Subcutaneous abdominal adipose tissue (tissue), 5 donors: Measurements from ENCODE around the gene TRIM28.
"Not testable (repeated sequence)": the region's sequence is repeated elsewhere in the genome, so short reads cannot be mapped to it uniquely, and the experiment has no call there.

Experiments
- H3K27ac ChIP-seq: one replicate; pipeline ENCODE4 v1.7.0; 2013; ENCODE audit warnings: low read depth, mild to moderate bottlenecking, inconsistent platforms, low read length, moderate library complexity
- H3K27me3 ChIP-seq, 5 donors: one replicate each; pipeline ENCODE4 v1.7.0; 2013; ENCODE audit warnings: low read length in 5 of 5, inconsistent platforms in 1 of 5; ENCODE audit not compliant: control insufficient read depth in 5 of 5, insufficient read depth in 4 of 5
- H3K36me3 ChIP-seq, 5 donors: one replicate each; pipeline ENCODE4 v1.7.0; 2013; ENCODE audit warnings: low read length in 5 of 5; ENCODE audit not compliant: control insufficient read depth in 5 of 5, insufficient read depth in 5 of 5
- H3K4me1 ChIP-seq, 5 donors: one replicate each; pipeline ENCODE4 v1.7.0; 2013; ENCODE audit warnings: low read length in 5 of 5, mild to moderate bottlenecking in 3 of 5, moderate library complexity in 1 of 5; ENCODE audit not compliant: control insufficient read depth in 5 of 5, insufficient read depth in 5 of 5
- H3K4me3 ChIP-seq, 5 donors: one replicate each; pipeline ENCODE4 v1.7.0; 2013; ENCODE audit warnings: low read length in 5 of 5, low read depth in 1 of 5
- H3K9ac ChIP-seq, 5 donors: one replicate each; pipeline ENCODE4 v1.7.0; 2013; ENCODE audit warnings: low read length in 5 of 5, mild to moderate bottlenecking in 4 of 5, moderate library complexity in 3 of 5
- H3K9me3 ChIP-seq, 5 donors: one replicate each; pipeline ENCODE4 v1.7.0; 2013; ENCODE audit warnings: low read length in 5 of 5; ENCODE audit not compliant: control insufficient read depth in 5 of 5
- donor health status: healthy.
- donor health status: healthy.
- donor health status: healthy.
- donor health status: healthy.
- donor health status: healthy.

TRIM28 gene

DNA sequence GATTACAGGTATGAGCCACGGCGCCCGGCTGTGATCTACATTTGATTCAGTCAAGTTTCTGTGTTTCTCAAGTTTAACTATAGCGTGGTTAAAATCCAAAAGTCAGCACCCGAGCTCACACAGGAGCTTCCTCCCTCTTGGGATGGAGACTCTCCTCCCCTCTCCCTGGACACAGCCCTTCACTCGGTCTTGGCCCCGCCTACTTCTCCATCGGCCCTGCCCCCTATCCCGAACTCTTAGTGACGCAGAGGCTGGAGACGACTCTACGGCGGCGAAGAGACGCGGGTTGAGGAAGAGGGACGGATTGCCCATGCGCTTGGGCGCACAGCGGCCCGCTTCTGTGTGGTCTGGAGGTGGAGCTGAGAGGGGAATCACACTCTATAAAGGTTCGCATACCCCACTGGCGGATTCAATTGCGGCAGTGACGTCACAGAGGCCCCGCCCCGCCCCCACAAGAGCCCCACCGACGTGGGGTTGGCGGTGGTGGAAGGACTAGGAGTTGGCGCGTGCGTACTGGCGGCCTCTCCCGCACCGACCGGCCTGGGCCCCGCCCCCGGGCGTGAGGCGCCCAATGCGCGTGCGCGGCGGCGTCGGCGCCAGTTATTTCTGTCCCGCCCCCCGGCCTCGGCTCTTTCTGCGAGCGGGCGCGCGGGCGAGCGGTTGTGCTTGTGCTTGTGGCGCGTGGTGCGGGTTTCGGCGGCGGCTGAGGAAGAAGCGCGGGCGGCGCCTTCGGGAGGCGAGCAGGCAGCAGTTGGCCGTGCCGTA is at the start of gene TRIM28:
Gene TRIM28, plus strand, starts transcription at position 239 of the 765 bp plus-strand sequence. CDS start 694 bp downstream, outside the sequence.
- Histone ChIP-seq H3K36me3 (peaks cover 0 to 32% (median 24%) of the 10 kb centered on the region in 5 donors), H3K9me3 (no peaks in the 10 kb centered on the region), H3K27me3 (peaks cover 0 to 4% (median 0%) of the 10 kb centered on the region in 5 donors), H3K4me3 (peak within 1 kb of the TSS; percentile 54 to 86 (median 79)), H3K9ac (peak within 1 kb of the TSS; percentile 76 to 93 (median 84)), H3K27ac (peak within 1 kb of the TSS; percentile 90), H3K4me1 (peaks cover 11 to 32% (median 25%) of the 10 kb centered on the region in 5 donors)

DNA sequence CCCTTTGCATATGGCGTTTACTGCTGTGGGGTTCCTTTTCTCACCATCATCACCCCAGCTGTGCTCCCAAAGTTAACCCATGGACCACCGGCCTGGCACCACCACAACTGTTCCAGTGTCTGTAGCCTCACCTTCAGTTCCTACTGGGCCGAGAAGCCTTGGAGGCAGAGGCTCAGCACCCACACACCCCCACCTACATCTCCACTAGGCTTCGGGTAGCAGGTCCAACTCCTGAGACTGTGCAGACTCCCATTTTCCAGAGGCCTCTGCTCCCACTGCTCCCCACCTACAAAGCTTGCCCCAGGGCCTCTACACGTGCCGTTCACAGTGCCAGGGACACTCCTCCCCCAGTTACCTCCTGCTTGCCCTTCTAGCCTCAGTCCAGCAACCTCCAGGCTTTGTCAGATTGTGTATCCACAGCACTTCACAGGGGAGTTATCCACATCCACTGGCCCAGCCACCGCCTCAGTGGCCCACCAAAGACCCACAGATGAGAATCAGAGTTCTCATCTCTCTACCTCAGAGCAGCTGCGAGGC is 46.2 kb upstream of the TRIM28 start:
- Histone ChIP-seq H3K4me3 (no peak overlapping the region), H3K36me3 (no peaks in the 10 kb centered on the region), H3K9me3 (no peaks in the 10 kb centered on the region), H3K27me3 (no peaks in the 10 kb centered on the region), H3K27ac (no peak overlapping the region), H3K4me1 (peaks cover 4 to 23% (median 21%) of the 10 kb centered on the region in 5 donors), H3K9ac (no peak overlapping the region)

GRCh38 chr19:58498316-58499020 is 45.4 kb upstream of the TRIM28 start:
- peak overlapping the region; percentile 70 to 81 (median 78) for H3K4me3 ChIP-seq
- no peaks in the 10 kb centered on the region for H3K9me3 ChIP-seq
- H3K27me3 ChIP-seq, result no peaks in the 10 kb centered on the region
- H3K36me3 ChIP-seq, result no peaks in the 10 kb centered on the region
- no peak overlapping the region for H3K27ac ChIP-seq
- H3K4me1 ChIP-seq, result peaks cover 4 to 23% (median 21%) of the 10 kb centered on the region in 5 donors
- peak overlapping the region in 3 of 5 donors; percentile 11 to 46 (median 39) for H3K9ac ChIP-seq

- Histone ChIP-seq H3K9me3 (no peaks in the 10 kb centered on the region), H3K4me3 (peak overlapping the region; percentile 70 to 88 (median 79)), H3K9ac (peak overlapping the region in 3 of 5 donors; percentile 69 to 85 (median 71)), H3K27ac (peak overlapping the region; percentile 37), H3K27me3 (no peaks in the 10 kb centered on the region), H3K4me1 (peaks cover 4 to 23% (median 21%) of the 10 kb centered on the region in 5 donors), H3K36me3 (no peaks in the 10 kb centered on the region)
Observed at GRCh38 chr19:58499021-58499927, 44.6 kb upstream of the TRIM28 start.

- Histone ChIP-seq H3K27me3 (no peaks in the 10 kb centered on the region), H3K9me3 (no peaks in the 10 kb centered on the region), H3K4me3 (peak overlapping the region; percentile 64 to 88 (median 79)), H3K36me3 (no peaks in the 10 kb centered on the region), H3K4me1 (peaks cover 4 to 23% (median 21%) of the 10 kb centered on the region in 5 donors), H3K27ac (no peak overlapping the region), H3K9ac (no peak overlapping the region)
Observed at GRCh38 chr19:58500242-58500641, 43.6 kb upstream of the TRIM28 start.

- H3K4me3 ChIP-seq, H3K9me3 ChIP-seq, H3K9ac ChIP-seq, H3K4me1 ChIP-seq, H3K36me3 ChIP-seq, H3K27me3 ChIP-seq, H3K27ac ChIP-seq: not testable (repeated sequence)
Observed at GRCh38 chr19:58507602-58508223, 36.2 kb upstream of the TRIM28 start.

DNA sequence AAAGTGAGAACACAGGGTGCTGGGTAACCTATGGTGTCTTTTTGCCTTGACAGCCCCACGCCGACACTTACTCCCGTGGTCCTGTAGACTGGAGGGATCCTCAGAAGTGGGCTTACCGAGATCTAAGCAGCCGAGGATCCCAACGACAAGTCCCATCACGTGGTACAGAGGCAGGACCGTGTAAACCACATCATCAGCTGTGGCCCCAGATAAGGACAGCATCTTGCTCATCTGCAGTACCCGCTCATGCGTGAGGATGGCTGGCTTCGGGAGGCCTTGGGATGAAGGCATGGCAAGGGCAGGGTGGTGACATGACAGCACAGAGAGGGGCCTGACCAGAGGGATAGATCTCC is 34.2 kb upstream of the TRIM28 start:
- no peak overlapping the region for H3K27ac ChIP-seq
- H3K9ac ChIP-seq, result peak overlapping the region in 1 of 5 donors; percentile 15

GRCh38 chr19:58510084-58510862 is 33.6 kb upstream of the TRIM28 start:
- Histone ChIP-seq H3K27ac (no peak overlapping the region), H3K9ac (no peak overlapping the region), H3K4me1 (peaks cover 2 to 17% (median 14%) of the 10 kb centered on the region in 5 donors), H3K27me3 (no peaks in the 10 kb centered on the region), H3K9me3 (peaks cover 0 to 5% (median 0%) of the 10 kb centered on the region in 5 donors), H3K4me3 (no peak overlapping the region), H3K36me3 (peaks cover 0 to 5% (median 0%) of the 10 kb centered on the region in 5 donors)

More for the DNA sequence above, 34.2 kb upstream of the TRIM28 start:
- Histone ChIP-seq H3K4me1 (peaks cover 2 to 15% (median 12%) of the 10 kb centered on the region in 5 donors), H3K9me3 (peaks cover 0 to 5% (median 0%) of the 10 kb centered on the region in 5 donors), H3K27me3 (no peaks in the 10 kb centered on the region), H3K4me3 (no peak overlapping the region), H3K36me3 (peaks cover 0 to 5% (median 0%) of the 10 kb centered on the region in 5 donors)
